Esophagus squamous epithelium (tissue), 5 donors: ENCODE data around the gene ESRRB. TPM values are rescaled to one million over a fixed set of nuclear protein-coding genes. Genes with fewer than 3 reads are reported as not detected.

Experiments used
- DNase-seq: peaks from one replicate; lab custom pipeline; 2025; lab: John Stamatoyannopoulos, UW
- H3K27ac ChIP-seq, 4 donors: fragments of 200-600 bp; sonication (generic); one replicate each; pipeline ENCODE4 v1.5.1; 2016 to 2019; ENCODE audit warnings: mild to moderate bottlenecking in 1 of 4
- H3K27me3 ChIP-seq, 4 donors: fragments of 200-600 bp; sonication (generic); 1 replicate in 3 of 4; 2 replicates in 1 of 4; pipeline versions ENCODE4 v1.5.1 to v1.6.0; 2017 to 2021; ENCODE audit warnings: antibody characterized with exemption in 1 of 4
- H3K36me3 ChIP-seq, 3 donors: fragments of 200-600 bp; sonication (generic); one replicate each; pipeline ENCODE4 v1.5.1; 2016 to 2019
- H3K4me1 ChIP-seq, 3 donors: fragments of 200-600 bp; sonication (generic); one replicate each; pipeline ENCODE4 v1.5.1; 2017 to 2019
- H3K4me3 ChIP-seq, 4 donors: fragments of 200-600 bp; sonication (generic); 1 replicate in 3 of 4; 2 replicates in 1 of 4; pipeline ENCODE4 v1.5.1; 2016 to 2019; ENCODE audit warnings: mild to moderate bottlenecking in 2 of 4, moderate library complexity in 1 of 4
- H3K9me3 ChIP-seq, 3 donors: fragments of 200-600 bp; sonication (generic); one replicate each; pipeline ENCODE4 v1.5.1; 2016 to 2019
- CTCF ChIP-seq, 6 experiments: fragments of 450-650 bp in 4 of 6; fragments of 200-600 bp in 2 of 6; sonication (generic) in 2 of 6; IDR thresholded peaks; one replicate each; pipeline ENCODE4 v1.5.1; 2016 to 2019; ENCODE audit warnings: antibody characterized with exemption in 6 of 6, mild to moderate bottlenecking in 4 of 6, moderate library complexity in 4 of 6
- POLR2A ChIP-seq, 4 donors: fragments of 450-650 bp; IDR thresholded peaks; one replicate each; pipeline ENCODE4 v1.6.1; 2017; ENCODE audit warnings: antibody characterized with exemption in 4 of 4, mild to moderate bottlenecking in 4 of 4, moderate library complexity in 3 of 4
- WGBS, 2 donors: methylation state at CpG; one replicate each; pipeline ENCODE4 v1.1.5; 2018; 5-methylcytosine and 5-hydroxymethylcytosine counted together
- intact Hi-C: fragments of 100-400 bp; cut with DNase I; formaldehyde crosslinking; loops from one replicate; pipeline ENCODE4 v1.15.0; 2022
- total RNA-seq, 4 donors: library from RNA; depleted of rRNA; stranded (reverse); fragments of >200 nt; gene quantifications; one replicate each; pipeline ENCODE4 v1.1.0, GENCODE V29; 2016
- donor health status: DM: yes; HTN: yes; CAD: no.

ESRRB gene
- total RNA-seq, 4 donors from 2014 or later = not detected

GRCh38 chr14:76346391-76347160 lies 29.4 kb upstream of the ESRRB start:
- Histone ChIP-seq H3K4me1 (peaks cover 0 to 4% (median 0%) of the 10 kb centered on the region in 3 donors), H3K36me3 (no peaks in the 10 kb centered on the region), H3K9me3 (peaks cover 0 to 6% (median 0%) of the 10 kb centered on the region in 3 donors), H3K4me3 (no peak overlapping the region), H3K27ac (no peak overlapping the region), H3K27me3 (peaks cover 0 to 29% (median 0%) of the 10 kb centered on the region in 4 donors)
- no peak for TF ChIP-seq CTCF (IDR thresholded peaks at IDR 0.05)
- TF ChIP-seq POLR2A (IDR thresholded peaks at IDR 0.05) = no peak
- intact Hi-C loops = no loop called here
- 55 to 63% methylated on average over 3 to 4 of the region's 8 CpGs for WGBS, 2 donors
- DNase-seq = no peak

GRCh38 chr14:76348898-76349297 lies 27.0 kb upstream of the ESRRB start:
- no peak for DNase-seq
- no peak for TF ChIP-seq POLR2A (IDR thresholded peaks at IDR 0.05)
- TF ChIP-seq CTCF (IDR thresholded peaks at IDR 0.05) = no peak
- intact Hi-C loops = no loop called here
- Histone ChIP-seq H3K27ac (no peak overlapping the region), H3K36me3 (no peaks in the 10 kb centered on the region), H3K4me3 (no peak overlapping the region), H3K27me3 (peaks cover 0 to 35% (median 0%) of the 10 kb centered on the region in 4 donors), H3K4me1 (peaks cover 0 to 12% (median 4%) of the 10 kb centered on the region in 3 donors), H3K9me3 (no peaks in the 10 kb centered on the region)
- WGBS, 2 donors = 17 to 59% methylated on average over 2 to 8 of the region's 8 CpGs

- TF ChIP-seq CTCF (IDR thresholded peaks at IDR 0.05) (no peak), POLR2A (IDR thresholded peaks at IDR 0.05) (no peak)
- peaks cover 0 to 46% (median 0%) of the 10 kb centered on the region in 4 donors for H3K27me3 ChIP-seq
- WGBS, 2 donors = 45 to 46% methylated on average over 2 to 3 of the region's 4 CpGs
- no peak for DNase-seq
- H3K4me3 ChIP-seq = no peak overlapping the region
- no peaks in the 10 kb centered on the region for H3K36me3 ChIP-seq
- no peak overlapping the region for H3K27ac ChIP-seq
- peaks cover 0 to 12% (median 4%) of the 10 kb centered on the region in 3 donors for H3K4me1 ChIP-seq
- no peaks in the 10 kb centered on the region for H3K9me3 ChIP-seq
- intact Hi-C loops = no loop called here
Measured at GRCh38 chr14:76349993-76350392, 25.9 kb upstream of the ESRRB start.

GRCh38 chr14:76350671-76351070 lies 25.3 kb upstream of the ESRRB start:
- intact Hi-C loops = no loop called here
- H3K36me3 ChIP-seq = no peaks in the 10 kb centered on the region

GRCh38 chr14:76351941-76352340 lies 24.0 kb upstream of the ESRRB start:
- intact Hi-C loops = no loop called here
- no peak overlapping the region for H3K27ac ChIP-seq
- WGBS, 2 donors = 89% methylated on average over 4 to 5 of the region's 5 CpGs
- H3K36me3 ChIP-seq = no peaks in the 10 kb centered on the region
- no peak overlapping the region for H3K4me3 ChIP-seq
- H3K9me3 ChIP-seq = no peaks in the 10 kb centered on the region
- peaks cover 0 to 57% (median 0%) of the 10 kb centered on the region in 4 donors for H3K27me3 ChIP-seq
- H3K4me1 ChIP-seq = peaks cover 0 to 12% (median 4%) of the 10 kb centered on the region in 3 donors
- no peak for DNase-seq
- TF ChIP-seq POLR2A (IDR thresholded peaks at IDR 0.05) = no peak
- no peak for TF ChIP-seq CTCF (IDR thresholded peaks at IDR 0.05)

More at GRCh38 chr14:76350671-76351070, 25.3 kb upstream of the ESRRB start:
- no peak overlapping the region for H3K4me3 ChIP-seq
- H3K4me1 ChIP-seq = peaks cover 0 to 12% (median 4%) of the 10 kb centered on the region in 3 donors
- no peak overlapping the region for H3K27ac ChIP-seq
- no peak for DNase-seq
- peaks cover 0 to 50% (median 0%) of the 10 kb centered on the region in 4 donors for H3K27me3 ChIP-seq
- H3K9me3 ChIP-seq = no peaks in the 10 kb centered on the region
- 78 to 79% methylated on average over 2 of the region's 5 CpGs for WGBS, 2 donors
- TF ChIP-seq POLR2A (IDR thresholded peaks at IDR 0.05) = no peak
